Measurements from ENCODE around the gene PRRT3. TPM values are rescaled to one million over a fixed set of nuclear protein-coding genes. Genes with fewer than 3 reads are reported as not detected.

PRRT3 gene
- total and polyA plus RNA-seq, 9 of the 15 experiments (the other 6 are each of a cell fraction or from before 2014, with no cell fraction given), result 0.06 to 1.9 (median 1.2) TPM

DNA sequence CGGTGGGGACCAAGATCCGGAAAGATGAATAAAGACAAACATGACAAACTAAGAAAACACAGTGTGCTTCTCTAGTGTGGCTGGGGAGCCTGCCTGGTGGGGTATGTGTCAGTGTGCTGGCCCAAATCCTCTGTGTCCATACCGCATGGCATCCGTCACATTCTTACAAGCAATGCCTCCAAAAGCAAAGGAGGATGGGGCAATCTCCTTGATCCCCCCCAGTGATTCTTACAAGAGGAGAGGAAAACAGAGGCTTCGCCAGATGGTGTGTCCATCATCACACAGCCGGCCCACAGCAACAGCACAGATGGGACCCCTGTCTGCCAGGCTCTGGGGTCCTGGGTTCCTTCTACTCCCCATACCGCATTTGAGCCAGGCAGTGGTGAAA lies 35.9 kb downstream of the PRRT3 start (continued):
- TF ChIP-seq, protein P1, sequence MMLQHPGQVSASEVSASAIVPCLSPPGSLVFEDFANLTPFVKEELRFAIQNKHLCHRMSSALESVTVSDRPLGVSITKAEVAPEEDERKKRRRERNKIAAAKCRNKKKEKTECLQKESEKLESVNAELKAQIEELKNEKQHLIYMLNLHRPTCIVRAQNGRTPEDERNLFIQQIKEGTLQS (IDR thresholded peaks at IDR 0.05), result no peak
- TF ChIP-seq, protein P1 (CRISPR knock-in tag; conservative IDR thresholded peaks at IDR 0.05), result 0 out of 2 replicates have a peak, but pooled peaks have one; percentile 17

DNA sequence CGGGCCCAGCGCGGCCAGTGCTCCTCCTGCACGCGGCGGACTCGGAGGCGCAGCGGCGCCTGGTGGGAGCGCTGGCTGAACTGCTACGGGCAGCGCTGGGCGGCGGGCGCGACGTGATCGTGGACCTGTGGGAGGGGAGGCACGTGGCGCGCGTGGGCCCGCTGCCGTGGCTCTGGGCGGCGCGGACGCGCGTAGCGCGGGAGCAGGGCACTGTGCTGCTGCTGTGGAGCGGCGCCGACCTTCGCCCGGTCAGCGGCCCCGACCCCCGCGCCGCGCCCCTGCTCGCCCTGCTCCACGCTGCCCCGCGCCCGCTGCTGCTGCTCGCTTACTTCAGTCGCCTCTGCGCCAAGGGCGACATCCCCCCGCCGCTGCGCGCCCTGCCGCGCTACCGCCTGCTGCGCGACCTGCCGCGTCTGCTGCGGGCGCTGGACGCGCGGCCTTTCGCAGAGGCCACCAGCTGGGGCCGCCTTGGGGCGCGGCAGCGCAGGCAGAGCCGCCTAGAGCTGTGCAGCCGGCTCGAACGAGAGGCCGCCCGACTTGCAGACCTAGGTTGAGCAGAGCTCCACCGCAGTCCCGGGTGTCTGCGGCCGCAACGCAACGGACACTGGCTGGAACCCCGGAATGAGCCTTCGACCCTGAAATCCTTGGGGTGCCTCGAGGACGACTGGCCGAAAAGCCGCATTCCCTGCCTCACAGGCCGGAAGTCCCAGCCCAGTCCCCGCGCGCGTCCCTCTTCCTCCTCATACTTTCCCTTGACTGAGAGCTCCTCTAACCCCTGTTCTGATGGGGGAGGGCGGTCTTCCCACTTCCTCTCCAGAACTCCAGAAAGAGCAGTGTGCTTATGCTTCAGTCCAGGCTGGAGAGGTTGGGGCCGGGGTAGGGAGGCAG lies 36.7 kb downstream of the PRRT3 start:
- intact Hi-C loops (cut with micrococcal nuclease) (loop anchor here (5.0 kb wide), 1 partner anchor 53 kb away; no protein-coding TSS in a partner anchor), in situ Hi-C loops (cut with MboI) (no loop called here)
- no peaks in the 10 kb centered on the region for H4K20me1 ChIP-seq (replicated peaks; ENCODE audit: control insufficient read depth, insufficient read depth, low read length)
- peak overlapping the region; percentile 31 to 76; a peak in 3 of 4 replicates for H3K9ac ChIP-seq (ENCODE audit: insufficient read depth in 1 of 2, low read depth in 2 of 2, low read length in 2 of 2)
- H3K79me2 ChIP-seq (ENCODE audit: control insufficient read depth, insufficient read depth, low read length), result no peaks in the 10 kb centered on the region
- DNase-seq (ENCODE audit: extremely low read depth in 1 of 4, low spot score in 3 of 4) (no peak), FAIRE-seq (no peak), ATAC-seq (no peak)
- H3K9me3 ChIP-seq (replicated peaks; ENCODE audit: control insufficient read depth, insufficient read depth, low read depth, low read length), result no peaks in the 10 kb centered on the region
- H2AFZ ChIP-seq (ENCODE audit: low read depth, low read length), result peak overlapping the region; percentile 75
- H3K4me3 ChIP-seq, result no peak overlapping the region
- H3K9me1 ChIP-seq (ENCODE audit: control insufficient read depth, insufficient read depth, low read length), result peaks cover 3% of the 10 kb centered on the region
- peaks cover 30 to 49% of the 10 kb centered on the region in 2 experiments for H3K4me1 ChIP-seq (replicated peaks in 1 of 2; ENCODE audit: control insufficient read depth in 2 of 2, insufficient read depth in 2 of 2, low read length in 2 of 2)
- CTCF ChIA-PET (ENCODE audit: low intra/inter-chr PET ratio), result no interaction called here
- peak overlapping the region; percentile 36; the same call in 2 of the 3 replicates for H3K27ac ChIP-seq (ENCODE audit: extremely low read depth, low read depth, low read length)
- 78% methylated on average over 53 of the region's 99 CpGs for WGBS (ENCODE audit: insufficient coverage, low coverage, missing lambda C conversion rate)
- H3K4me2 ChIP-seq (ENCODE audit: insufficient read depth, low read length), result peak overlapping the region; percentile 39; the same call in 1 of the 2 replicates
- POLR2A ChIA-PET, result interaction anchor here (0.5 to 1.9 kb wide), 7 partner anchors 8 to 99 kb away, joined by 3 to 6 read pairs (median 4); no protein-coding TSS in a partner anchor
- no peaks in the 10 kb centered on the region for H3K27me3 ChIP-seq (ENCODE audit: control insufficient read depth in 2 of 2, insufficient read depth in 2 of 2, low read length in 2 of 2)
- no peaks in the 10 kb centered on the region for H3K36me3 ChIP-seq (ENCODE audit: control insufficient read depth, insufficient read depth, low read length)
- BruUV-seq (replicated peaks), result no TSS peak
- TF ChIP-seq RBFOX2 (IDR thresholded peaks at IDR 0.05; ENCODE audit: low read depth, low read length), result peak; percentile 56; the same call in 1 of the 2 replicates
- TF ChIP-seq L3MBTL2 (IDR thresholded peaks at IDR 0.05), result peak; percentile 30; the same call in 1 of the 2 replicates
- TF ChIP-seq, protein P2, sequence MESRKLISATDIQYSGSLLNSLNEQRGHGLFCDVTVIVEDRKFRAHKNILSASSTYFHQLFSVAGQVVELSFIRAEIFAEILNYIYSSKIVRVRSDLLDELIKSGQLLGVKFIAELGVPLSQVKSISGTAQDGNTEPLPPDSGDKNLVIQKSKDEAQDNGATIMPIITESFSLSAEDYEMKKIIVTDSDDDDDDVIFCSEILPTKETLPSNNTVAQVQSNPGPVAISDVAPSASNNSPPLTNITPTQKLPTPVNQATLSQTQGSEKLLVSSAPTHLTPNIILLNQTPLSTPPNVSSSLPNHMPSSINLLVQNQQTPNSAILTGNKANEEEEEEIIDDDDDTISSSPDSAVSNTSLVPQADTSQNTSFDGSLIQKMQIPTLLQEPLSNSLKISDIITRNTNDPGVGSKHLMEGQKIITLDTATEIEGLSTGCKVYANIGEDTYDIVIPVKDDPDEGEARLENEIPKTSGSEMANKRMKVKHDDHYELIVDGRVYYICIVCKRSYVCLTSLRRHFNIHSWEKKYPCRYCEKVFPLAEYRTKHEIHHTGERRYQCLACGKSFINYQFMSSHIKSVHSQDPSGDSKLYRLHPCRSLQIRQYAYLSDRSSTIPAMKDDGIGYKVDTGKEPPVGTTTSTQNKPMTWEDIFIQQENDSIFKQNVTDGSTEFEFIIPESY (CRISPR knock-in tag; IDR thresholded peaks at IDR 0.05), result peak; percentile 87
- TF ChIP-seq, protein P3, sequence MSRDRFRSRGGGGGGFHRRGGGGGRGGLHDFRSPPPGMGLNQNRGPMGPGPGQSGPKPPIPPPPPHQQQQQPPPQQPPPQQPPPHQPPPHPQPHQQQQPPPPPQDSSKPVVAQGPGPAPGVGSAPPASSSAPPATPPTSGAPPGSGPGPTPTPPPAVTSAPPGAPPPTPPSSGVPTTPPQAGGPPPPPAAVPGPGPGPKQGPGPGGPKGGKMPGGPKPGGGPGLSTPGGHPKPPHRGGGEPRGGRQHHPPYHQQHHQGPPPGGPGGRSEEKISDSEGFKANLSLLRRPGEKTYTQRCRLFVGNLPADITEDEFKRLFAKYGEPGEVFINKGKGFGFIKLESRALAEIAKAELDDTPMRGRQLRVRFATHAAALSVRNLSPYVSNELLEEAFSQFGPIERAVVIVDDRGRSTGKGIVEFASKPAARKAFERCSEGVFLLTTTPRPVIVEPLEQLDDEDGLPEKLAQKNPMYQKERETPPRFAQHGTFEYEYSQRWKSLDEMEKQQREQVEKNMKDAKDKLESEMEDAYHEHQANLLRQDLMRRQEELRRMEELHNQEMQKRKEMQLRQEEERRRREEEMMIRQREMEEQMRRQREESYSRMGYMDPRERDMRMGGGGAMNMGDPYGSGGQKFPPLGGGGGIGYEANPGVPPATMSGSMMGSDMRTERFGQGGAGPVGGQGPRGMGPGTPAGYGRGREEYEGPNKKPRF (IDR thresholded peaks at IDR 0.05; ENCODE audit: low read depth, low read length), result no peak
- TF ChIP-seq SPI1 (IDR thresholded peaks at IDR 0.05; ENCODE audit: borderline replicate concordance, low read depth, low read length), result peak; percentile 53; the same call in 1 of the 2 replicates
- TF ChIP-seq, protein P4, sequence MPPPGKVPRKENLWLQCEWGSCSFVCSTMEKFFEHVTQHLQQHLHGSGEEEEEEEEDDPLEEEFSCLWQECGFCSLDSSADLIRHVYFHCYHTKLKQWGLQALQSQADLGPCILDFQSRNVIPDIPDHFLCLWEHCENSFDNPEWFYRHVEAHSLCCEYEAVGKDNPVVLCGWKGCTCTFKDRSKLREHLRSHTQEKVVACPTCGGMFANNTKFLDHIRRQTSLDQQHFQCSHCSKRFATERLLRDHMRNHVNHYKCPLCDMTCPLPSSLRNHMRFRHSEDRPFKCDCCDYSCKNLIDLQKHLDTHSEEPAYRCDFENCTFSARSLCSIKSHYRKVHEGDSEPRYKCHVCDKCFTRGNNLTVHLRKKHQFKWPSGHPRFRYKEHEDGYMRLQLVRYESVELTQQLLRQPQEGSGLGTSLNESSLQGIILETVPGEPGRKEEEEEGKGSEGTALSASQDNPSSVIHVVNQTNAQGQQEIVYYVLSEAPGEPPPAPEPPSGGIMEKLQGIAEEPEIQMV (tag; conservative IDR thresholded peaks at IDR 0.05; ENCODE audit: low read depth), result no peak
- TF ChIP-seq ELF4 (CRISPR knock-in tag; IDR thresholded peaks at IDR 0.05), result no peak

Data from K562 (cell line).